Amniotic stem cell (primary cell): ENCODE data around the gene LRRC15.

ENCODE experiments used
- DNase-seq: peaks from one replicate; lab custom pipeline; 2025; lab: John Stamatoyannopoulos, UW

LRRC15 gene

DNA sequence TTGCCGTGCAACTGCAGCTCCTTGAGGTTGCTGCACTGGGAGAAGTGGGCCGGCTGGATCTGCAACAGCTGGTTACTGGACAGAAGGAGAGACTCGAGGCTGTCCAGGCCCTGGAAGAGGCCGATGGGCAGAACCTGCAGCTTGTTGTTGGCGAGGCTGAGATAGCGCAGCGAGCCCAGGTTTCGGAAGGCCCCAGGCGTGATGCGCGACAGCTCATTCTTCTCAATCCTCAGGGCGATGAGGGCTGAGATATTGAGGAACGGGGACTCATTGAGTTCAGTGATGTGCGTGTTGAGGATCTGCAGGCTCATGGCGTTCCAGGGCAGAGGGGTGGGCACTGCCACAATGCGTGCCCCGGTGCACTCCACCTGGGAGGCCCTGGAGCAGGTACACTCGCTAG lies 9.0 kb downstream of the LRRC15 start:
- DNase-seq = no peak

DNA sequence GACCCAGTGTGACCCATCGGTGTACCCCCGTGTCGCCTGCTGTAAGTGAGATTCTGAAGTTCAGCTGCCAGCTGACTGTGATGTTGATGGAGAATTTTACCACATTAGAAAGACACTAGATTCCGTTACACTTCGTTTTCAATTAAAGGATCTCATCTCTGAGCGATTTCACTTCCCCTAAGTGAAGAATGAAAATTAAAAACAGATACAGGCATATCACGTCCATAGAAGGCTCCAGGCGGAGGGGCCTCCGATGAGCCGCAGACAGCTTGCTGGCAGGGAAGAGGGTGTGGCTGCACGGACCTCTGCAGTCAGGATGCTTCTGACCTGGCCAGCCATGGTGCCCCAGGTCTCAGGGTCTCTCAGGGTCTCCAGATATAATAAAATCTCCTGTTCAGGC lies 11.9 kb downstream of the LRRC15 start:
- no peak for DNase-seq

DNA sequence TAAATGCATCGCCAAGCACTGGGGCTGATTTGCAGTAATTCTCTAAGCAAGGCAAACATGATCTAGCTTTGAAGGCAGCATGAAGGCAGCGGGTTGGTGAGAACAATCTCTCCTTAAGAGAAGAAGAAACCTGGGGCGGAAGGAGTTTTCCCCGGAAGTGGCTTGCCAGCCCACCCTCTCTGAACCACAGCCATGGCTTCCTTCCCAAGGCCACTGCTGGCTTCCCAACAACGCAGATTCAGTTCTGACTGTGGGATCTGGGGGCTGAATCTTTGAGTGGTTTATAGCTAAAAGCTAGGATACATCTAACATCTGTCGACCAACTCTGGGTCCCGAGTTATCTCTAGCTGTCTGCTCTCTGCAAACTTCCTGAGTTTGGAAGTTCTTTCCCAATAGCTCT lies 14.2 kb downstream of the LRRC15 start:
- DNase-seq = no peak

DNA sequence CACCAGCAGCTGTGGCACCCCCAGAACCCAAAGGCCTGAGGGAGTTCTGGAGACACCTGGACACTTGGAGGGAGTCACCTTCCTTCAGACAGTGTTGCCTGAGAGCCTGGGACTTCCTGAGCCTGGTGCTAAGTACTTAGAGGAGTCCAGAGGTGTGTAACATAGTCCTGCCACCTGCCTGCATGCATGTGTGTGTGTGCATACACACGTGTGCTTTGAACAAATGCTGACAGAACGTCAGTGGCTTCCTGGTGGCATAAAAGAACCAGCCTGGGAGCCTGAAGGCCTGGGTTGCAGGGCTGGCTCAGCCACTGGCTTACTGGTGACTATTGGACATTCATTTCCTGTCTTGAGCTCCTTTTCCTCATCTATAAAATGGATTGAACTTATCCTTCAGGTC lies 15.2 kb downstream of the LRRC15 start:
- no peak for DNase-seq

DNA sequence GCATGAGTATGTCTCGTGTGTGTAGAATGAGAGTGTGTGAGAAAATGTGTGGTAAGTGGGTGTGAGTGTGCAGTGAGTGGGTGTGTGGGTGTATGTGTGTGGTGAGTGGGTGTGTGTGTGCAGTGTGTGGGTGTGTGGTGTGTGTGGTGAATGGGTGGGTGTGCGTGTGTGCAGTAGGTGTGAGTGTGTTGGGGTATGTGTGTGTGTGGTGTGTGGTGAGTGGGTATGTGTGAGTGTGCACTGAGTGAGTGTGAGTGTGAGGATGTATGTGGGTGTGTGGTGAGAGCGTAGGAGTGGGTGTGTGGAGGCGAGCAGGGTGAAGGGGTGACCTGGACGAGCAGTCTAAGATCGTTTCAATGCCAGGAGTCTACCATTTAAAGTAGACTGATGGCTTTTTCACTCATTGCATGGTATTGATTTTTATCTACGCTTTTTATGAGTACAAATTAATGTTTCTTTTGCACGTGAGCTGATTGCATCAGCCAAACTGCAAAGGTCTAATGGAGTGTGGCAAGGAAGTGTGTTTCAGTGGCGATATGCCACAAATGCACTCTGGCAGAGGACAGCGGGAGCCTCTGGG lies 16.8 kb downstream of the LRRC15 start:
- DNase-seq = no peak

DNA sequence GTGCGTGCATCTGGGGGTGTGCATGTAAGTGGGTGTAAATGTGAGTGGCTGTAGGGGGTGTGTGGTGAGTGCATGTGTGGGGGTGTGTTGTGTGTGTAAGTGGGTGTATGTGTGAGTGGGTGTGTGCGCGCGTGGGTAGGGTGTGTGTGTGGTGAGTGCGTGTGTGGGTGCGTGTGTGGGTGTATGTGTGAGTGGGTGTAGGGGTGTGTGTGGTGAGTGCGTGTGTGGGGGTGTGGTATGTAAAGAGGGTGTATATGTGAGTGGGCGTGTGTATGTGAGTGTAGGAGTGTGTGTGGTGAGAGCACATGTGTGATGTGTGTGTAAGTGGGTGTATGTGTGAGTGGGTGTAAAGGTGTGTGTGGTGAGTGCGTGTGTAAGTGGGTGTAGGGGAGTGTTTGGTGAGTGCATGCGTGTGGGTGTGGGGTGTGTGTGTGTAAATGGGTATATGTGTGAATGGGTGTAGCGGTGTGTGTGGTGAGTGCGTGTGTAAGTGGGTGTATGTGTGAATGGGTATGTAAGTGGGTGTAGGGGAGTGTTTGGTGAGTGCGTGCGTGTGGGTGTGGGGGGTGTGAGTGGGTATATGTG lies 17.5 kb downstream of the LRRC15 start:
- no peak for DNase-seq

DNA sequence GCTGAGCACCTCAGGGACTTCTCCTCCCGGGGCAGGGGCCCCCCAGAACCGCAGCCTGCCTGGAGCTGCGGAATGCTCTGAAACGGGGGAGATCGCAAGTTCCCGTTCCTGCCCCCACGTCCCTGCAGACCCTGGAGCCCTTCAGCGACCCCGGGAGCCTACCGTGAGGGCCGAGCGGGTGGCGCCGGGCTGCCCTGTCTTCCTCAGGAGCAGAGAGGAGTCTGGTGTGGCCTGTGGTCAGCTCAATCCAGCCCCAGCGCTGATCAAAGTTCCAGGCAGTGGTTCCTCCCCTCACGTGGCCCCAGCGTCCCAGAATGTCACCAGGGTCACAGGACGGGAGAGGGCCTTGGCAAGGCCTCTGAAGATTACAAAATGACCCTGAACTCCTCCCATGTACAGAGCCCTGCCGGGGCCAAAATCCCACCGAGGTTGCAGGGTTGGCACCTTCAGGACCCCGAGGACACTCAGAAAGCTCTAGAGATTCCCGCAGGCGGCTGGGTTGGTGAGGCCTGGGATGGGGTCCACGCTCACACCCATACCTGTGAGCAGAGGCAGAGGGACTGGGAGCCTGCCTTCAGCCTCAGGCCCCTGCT lies 18.4 kb downstream of the LRRC15 start, which contains the start of gene CPN2:
Gene CPN2 (minus strand): TSS at position 249 of the 593 bp plus-strand sequence. CDS start 8,626 bp downstream, outside the sequence.
- no peak for DNase-seq

DNA sequence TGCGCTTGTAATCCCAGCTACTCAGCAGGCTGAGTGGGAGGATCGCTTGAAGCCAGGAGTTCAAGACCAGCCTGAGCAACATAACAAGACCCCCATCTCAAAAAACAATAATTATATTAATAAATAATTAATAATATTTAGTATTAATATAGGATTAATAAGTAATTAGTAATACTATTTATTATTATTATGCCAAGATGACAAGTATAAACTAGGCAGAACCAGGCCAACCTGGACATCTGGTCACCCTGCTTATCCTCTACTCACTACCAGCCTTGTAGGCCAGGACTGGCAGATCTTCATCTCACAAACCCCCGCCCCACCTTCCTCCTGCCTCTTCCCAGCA lies 18.8 kb downstream of the LRRC15 start:
- no peak for DNase-seq

DNA sequence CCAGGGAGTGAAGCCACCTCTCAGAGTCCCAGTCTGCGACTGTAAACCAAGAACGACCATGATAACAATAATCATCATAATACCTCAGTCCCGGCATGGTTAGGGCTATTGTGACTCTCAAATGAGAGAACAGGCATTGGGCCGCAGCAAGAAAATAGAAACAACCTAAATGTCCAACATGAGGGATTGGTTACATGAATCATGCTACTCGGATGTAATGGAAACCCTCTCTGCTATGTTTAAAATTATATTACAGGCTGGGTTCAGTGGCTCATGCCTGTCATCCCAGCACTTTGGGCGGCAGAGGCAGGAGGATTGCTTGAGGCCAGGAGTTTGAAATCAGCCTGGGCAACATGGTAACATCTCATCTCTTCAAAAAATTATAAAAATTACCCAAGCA lies 21.2 kb downstream of the LRRC15 start:
- DNase-seq = no peak

DNA sequence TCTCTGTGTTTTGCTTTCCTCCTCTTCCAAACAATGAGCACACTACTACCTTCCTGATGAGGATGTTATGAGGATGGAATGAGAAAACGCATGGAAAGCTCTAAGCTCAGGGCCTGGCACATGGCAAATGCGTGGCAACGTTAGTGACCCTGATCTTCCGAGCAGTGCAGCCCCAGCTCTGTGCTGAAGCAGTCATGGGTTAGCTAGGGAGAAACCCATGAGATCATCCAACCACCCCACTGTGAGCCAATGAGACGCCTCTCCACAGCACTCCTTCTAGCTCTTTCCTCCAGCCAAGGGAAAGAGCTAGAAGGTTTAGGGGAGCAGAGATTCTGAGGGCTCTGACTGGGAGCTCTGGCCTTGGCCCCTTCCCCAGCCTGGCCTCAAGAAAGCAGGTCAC lies 22.9 kb downstream of the LRRC15 start:
- no peak for DNase-seq

DNA sequence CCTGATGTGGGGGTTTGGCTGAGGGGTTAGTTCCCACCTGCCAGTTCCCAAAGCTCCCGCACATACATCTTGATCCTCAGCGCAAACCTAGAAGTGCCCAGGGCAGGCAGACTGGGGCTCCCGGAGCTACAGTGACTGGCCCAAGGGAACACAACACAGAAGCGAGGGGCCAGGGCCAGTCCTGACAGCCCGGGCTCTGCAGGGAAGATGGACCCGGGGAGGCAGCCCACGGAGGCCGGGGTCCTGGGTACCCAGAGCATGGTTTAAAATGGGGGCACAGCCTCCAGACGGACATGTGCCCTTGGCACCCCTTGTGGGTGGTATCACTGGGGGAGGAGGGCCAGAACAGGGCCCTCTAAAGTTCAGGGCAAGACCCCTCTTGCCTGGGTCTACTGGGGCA lies 23.5 kb downstream of the LRRC15 start:
- no peak for DNase-seq

DNA sequence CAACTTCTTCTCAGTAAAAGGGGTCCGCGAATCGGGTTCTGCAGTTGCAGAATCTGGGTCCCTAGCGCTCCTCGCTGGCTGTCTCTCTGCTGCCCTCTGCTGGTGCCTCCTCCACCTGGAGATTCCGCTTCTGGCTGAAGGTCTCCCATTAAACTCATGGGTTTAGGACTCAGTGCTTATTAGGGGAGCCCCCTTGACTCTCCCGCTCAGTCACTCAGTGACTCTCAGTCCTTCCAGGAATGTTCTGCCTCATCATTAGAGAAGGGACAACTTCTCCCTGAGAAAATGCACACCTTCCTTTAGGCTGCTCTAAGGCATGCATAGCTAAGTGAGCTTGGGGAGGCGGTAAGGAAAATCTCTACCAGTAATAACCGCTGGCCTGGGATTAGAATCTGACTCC lies 25.5 kb downstream of the LRRC15 start:
- DNase-seq = no peak

DNA sequence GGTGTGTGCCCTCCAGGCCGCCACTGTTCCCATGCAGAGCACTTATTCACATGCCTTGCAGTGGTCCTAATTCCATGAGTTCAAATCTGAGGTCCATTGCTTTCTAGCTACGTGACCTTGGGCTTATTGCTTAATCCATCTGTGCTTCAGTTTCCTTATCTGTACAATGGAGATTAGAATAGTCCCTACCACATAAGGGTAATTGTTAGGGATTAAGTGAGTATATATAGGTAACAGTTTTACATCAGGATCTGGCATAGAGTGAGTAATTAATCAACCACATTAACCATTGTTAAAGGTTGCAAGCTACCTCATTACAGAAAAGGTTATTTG lies 26.0 kb downstream of the LRRC15 start:
- no peak for DNase-seq

DNA sequence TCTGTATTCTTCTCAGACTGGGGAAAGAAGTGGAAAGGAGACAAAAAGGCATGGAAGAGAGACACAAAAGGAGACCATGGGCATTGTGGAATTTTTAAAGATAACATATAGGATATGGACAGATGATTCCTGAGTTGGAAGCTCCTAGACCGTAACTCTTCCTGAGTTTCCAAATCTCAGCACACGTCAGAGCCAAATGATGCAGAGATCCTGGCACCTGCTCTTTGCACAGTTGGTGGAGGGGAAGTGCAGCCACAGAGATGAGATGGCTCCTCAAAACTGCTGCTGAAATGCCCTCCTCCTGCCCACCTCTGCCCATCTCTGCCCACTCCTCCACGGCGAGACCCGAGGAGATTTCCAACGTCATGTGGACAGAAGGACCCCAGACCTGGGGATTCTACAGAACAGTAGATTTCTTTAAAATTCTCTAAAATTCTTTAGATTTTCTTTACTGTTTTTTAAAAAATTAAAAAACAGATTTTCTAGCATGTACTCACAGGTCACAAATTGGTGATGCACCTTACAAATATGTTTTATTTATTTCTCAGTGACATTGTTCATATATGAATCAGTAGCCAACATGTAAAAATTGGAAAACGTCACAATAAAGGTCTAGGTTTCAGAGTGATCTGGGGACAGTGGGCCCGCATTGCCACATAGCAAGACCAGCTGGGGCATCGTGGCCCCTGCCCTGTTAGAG lies 26.5 kb downstream of the LRRC15 start:
- DNase-seq = no peak

DNA sequence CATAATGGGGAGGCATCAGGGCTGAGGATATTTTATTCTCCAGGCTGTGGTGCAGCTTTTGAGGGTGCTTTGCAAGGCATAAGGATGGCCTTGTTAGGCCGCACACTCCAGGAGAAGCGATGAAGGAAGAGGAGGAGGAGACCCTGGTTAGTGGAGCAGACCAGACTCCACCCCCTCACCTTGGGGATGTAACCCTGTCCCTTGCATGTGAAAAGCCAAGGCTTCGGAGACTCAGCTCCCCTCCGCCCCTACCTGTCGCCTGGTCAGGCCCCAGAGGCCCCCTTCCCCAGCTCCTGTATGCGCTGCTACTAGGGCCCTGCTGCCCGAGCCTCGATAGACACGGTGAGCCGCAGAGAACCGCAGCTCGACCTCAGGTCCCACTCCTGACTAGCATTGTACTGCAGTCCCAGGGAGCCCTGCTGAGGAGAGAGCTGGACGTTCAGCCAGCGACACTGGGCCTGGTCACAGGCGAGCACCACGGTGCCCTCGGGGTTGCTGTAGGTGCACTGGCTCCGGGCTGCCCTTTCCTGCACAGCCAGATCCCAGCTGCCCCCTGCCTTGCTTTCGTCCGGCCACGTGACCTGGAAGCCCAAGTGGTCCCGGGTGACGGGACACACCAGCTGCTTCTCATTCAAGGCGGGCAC lies 28.7 kb downstream of the LRRC15 start:
- DNase-seq = no peak

DNA sequence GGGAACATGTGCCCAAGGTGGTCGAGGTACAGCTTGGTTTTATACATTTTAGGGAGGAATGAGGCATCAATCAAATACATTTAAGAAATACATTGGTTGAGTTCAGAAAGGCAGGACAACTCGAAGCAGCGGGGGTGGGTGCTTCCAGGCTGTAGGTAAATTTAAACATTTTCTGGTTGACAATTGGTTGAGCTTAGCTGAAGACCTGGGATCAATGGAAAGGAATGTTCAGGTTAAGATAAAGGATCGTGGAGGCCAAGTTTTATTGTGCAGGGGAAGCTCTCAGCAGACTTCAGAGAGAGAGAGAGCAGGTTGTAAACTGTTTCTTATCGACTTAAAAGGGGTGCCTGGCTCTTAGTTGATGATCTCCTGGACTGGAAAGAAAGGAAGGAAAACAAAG lies 29.7 kb downstream of the LRRC15 start:
- no peak for DNase-seq

DNA sequence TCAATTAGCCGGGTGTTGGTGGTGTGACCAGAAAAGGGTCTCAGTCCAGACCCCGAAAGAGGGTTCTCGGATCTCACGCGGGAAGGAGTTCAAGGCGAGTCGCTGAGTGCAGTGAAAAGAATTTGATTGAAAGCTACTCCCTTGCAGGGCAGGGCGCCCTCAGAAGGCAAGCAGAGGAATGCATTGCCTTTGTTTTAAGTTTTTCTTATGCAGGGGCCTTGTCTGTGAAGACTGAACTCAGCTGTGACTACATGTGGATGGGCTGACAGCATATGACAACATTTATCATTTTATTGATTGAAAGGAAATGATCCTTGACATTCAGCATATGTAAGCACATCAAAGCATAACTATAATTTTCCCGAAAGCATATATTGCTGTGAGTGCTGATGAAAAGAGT lies 30.2 kb downstream of the LRRC15 start:
- no peak for DNase-seq

DNA sequence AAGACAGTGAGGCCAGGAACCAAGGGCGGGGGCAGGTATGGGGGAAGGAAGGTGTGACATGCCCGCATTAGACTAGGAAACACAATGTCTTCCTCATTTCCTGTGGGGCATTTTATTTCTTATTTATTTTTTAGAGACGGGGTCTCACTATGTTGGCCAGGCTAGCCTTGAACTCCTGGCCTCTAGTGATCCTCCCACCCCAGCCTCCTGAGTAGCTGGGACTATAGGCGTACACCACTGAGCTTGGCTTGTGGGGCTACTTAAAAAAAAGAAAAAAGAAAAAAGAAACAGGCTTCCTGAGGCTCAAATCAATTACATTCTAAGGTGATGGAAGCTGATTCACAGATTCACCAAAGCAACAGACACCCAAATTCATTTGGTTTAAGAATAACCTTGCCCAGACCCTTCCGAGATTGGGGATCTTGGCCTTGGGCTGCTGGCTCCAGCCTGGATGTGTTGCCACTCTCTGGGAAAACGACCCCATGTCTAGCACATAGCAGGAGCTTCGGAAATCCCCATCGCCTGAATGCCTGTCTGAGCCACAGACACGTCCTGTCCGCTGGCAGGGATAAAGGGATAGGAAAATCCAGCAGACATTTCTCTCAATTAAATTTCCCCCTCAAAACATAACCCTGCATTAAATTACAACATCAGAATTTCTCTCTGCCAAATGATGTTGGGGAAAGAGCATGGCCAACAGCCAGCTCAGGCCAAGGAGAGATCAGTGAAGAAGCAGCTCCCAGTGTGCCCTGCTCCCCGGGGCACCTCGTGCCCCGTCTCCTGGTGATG lies 31.4 kb downstream of the LRRC15 start:
- no peak for DNase-seq

DNA sequence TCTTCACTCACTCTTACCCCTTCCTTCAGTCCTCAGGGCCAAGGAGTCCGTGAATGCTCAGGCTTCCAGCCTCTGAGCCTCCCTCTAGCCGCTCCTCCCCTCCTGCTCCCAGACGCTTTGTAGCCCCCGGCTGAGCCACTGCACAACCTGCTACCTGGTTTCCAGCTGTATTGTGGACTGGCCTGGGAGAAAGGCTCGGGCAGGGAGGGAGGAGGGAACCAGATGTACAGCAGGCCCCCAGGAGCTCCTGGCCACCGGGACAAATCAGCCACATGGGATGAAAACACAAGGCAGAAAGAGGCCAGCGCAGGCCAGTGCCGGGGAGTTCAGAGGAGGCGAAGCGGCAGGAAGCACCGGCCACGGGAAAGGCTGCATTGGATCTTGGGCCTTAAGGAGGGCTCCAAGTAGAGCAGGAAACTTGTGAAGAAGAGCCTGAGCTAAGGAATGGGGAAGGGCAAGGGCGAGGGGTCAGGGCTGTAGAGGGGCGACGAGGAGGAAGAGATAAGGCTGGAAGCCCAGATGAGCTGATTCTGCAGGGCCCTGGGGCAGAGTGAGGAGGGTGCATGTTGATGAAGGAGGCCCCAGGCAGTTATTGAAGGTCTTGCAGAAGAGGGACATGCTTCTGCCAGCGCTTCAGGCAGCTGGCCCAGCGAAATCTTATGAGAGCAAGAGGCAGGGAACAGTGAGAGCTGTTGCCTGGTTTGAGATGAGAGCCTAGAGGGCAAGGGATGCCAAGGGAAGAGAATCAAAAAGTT lies 32.8 kb downstream of the LRRC15 start:
- DNase-seq = no peak

DNA sequence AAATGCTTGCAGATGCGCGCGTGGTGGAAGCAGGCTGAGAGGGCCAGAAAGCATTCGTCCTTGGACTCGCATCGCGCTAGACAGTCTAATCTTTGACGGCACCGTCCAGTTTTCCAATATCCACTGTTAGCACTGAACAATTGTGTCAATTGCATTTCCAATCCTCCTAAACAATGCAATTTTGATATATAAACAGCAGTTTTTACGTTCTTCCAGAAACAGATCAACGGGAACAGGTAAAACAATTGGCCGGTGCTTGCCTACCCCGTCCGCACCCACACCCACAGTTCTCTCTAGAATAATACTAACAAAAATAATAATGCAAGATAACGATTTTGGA lies 35.6 kb downstream of the LRRC15 start:
- DNase-seq = no peak

DNA sequence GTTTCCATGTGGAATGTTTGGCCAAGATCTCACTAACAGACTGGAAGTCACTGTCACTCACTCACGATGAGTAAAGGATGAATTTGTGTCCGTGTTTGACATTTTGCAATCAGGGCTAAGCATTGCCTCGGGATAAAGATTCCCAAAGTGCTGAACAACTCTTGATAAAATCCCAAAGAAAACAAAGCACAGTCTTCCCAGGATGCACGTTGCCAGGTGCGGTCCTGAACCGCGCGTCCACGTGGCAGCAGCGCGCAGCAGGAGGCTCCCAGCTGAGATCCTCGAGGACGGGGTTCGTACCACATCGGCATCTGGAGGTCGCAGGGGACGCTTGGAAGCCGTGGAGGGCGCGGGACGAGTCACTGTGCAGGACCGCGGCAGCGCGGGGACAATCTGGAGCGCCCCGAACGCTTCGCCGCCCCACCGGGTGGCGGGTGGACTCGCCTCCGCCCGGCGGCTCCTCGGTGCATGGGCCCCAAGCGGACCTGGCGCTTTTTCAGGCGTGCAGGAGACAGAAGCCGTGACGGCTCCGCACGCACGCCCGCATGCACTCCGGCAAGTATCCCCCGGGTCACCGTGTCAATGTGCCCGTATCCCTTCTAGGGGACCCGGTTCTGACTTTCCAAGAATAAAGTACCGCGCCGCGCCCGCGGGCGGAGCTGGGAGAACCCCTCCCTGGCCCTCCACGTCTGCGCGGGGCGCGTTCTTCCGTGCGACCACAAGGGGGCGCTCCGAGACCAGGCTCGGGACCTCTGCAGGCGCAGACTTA lies 36.1 kb downstream of the LRRC15 start:
- no peak for DNase-seq
